Testis (tissue), 3 donors: ENCODE measurements around the gene KLF1. TPM values are rescaled to one million over a fixed set of nuclear protein-coding genes. Genes with fewer than 3 reads are reported as not detected.
A peak's percentile ranks its signal among the peaks of the same experiment; 100 is the strongest.

Source experiments
- DNase-seq: peaks from one replicate; pipeline ENCODE4 v3.0.0-alpha.2; 2019
- H3K27ac ChIP-seq, 2 donors: fragments of 200-600 bp; sonication (generic); one replicate each; pipeline ENCODE4 v1.5.1; 2019
- H3K27me3 ChIP-seq: fragments of 200-600 bp; sonication (generic); one replicate; pipeline ENCODE4 v1.5.1; 2019
- H3K36me3 ChIP-seq: fragments of 200-600 bp; sonication (generic); one replicate; pipeline ENCODE4 v1.5.1; 2017; ENCODE audit warnings: low read depth; ENCODE audit errors: missing control alignments
- H3K4me1 ChIP-seq: fragments of 200-600 bp; sonication (generic); one replicate; pipeline ENCODE4 v1.5.1; 2019
- H3K4me3 ChIP-seq, 2 donors: fragments of 200-600 bp; sonication (generic); one replicate each; pipeline ENCODE4 v1.5.1; 2017 to 2019
- H3K9me3 ChIP-seq: fragments of 200-600 bp; sonication (generic); one replicate; pipeline ENCODE4 v1.5.1; 2017
- POLR2A ChIP-seq: fragments of 450-650 bp; IDR thresholded peaks from one replicate; pipeline ENCODE4 v1.6.1; 2017; ENCODE audit warnings: antibody characterized with exemption, mild to moderate bottlenecking, moderate library complexity
- whole genome bisulfite sequencing, 2 donors: methylation state at CpG; one replicate each; pipeline ENCODE4 v1.1.5; 2018; 5-methylcytosine and 5-hydroxymethylcytosine counted together
- intact Hi-C: fragments of 100-400 bp; cut with DNase I; formaldehyde crosslinking; loops from one replicate; pipeline ENCODE4 v1.15.1; 2023; ENCODE audit warnings: low total_unique reads
- polyA plus RNA-seq: library from polyadenylated mRNA; stranded (reverse); fragments of 350-450 nt; fragmentation: Illumina TruSeq; extraction: RNeasy Lipid Tissue Mini Kit (QIAGEN cat#74804); gene quantifications from one replicate; pipeline ENCODE4 v1.2.3, GENCODE V29; 2014; ENCODE audit warnings: low read depth, low replicate concordance; ENCODE audit not compliant: insufficient read depth
- total RNA-seq, 2 donors: library from RNA; depleted of rRNA; stranded (reverse); fragments of >200 nt; gene quantifications; one replicate each; pipeline ENCODE4 v1.2.3, GENCODE V29; 2016
- TF ChIP-seq, protein P1 (sequence below), 3 experiments: fragments of 450-650 bp in 2 of 3; fragments of 200-600 bp in 1 of 3; sonication (generic) in 1 of 3; IDR thresholded peaks; one replicate each; pipeline ENCODE4 v1.5.1; 2016 to 2019; ENCODE audit warnings: antibody characterized with exemption in 3 of 3, mild to moderate bottlenecking in 2 of 3, moderate library complexity in 1 of 3

KLF1 gene
- total and polyA plus RNA-seq, 3 donors from 2014 or later: 0.24 to 0.31 TPM; not detected in 1

DNA sequence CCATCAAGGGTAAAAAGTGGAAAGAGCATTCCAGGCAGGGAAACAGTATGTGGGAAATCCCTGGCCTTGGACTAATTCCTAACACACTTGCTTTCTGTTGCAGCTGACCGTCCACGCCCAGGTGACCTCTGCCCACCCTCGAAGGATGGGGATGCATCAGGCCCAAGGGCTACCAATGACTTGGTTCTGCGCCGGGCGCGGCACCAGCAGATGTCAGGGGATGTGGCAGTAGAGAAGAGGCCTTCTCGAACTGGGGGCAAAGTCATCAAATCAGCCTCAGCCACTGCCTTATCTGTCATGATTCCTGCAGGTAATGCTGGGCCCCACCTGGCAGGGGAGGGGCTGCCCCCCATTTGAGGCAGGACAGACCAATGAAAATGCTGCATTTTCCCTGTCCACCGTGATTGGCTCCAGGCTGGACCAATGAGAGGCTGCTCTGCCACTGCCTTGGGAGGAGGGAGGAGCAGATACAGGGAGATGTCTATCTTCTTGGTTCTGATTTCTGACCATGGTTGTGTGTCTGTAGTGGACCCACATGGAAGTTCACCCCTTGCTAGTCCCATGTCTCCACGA is 18.4 kb downstream of the KLF1 start:
- H3K4me3 ChIP-seq: no peak overlapping the region
- H3K27ac ChIP-seq: no peak overlapping the region
- no peaks in the 10 kb centered on the region for H3K4me1 ChIP-seq
- H3K36me3 ChIP-seq: no peaks in the 10 kb centered on the region
- TF ChIP-seq, protein P1, sequence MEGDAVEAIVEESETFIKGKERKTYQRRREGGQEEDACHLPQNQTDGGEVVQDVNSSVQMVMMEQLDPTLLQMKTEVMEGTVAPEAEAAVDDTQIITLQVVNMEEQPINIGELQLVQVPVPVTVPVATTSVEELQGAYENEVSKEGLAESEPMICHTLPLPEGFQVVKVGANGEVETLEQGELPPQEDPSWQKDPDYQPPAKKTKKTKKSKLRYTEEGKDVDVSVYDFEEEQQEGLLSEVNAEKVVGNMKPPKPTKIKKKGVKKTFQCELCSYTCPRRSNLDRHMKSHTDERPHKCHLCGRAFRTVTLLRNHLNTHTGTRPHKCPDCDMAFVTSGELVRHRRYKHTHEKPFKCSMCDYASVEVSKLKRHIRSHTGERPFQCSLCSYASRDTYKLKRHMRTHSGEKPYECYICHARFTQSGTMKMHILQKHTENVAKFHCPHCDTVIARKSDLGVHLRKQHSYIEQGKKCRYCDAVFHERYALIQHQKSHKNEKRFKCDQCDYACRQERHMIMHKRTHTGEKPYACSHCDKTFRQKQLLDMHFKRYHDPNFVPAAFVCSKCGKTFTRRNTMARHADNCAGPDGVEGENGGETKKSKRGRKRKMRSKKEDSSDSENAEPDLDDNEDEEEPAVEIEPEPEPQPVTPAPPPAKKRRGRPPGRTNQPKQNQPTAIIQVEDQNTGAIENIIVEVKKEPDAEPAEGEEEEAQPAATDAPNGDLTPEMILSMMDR (IDR thresholded peaks at IDR 0.05): no peak
- intact Hi-C loops: no loop called here
- DNase-seq: peak; percentile 64
- H3K9me3 ChIP-seq: no peaks in the 10 kb centered on the region
- H3K27me3 ChIP-seq: no peaks in the 10 kb centered on the region
- WGBS, 2 donors: 74 to 77% methylated on average over 9 to 10 of the region's 10 CpGs

DNA sequence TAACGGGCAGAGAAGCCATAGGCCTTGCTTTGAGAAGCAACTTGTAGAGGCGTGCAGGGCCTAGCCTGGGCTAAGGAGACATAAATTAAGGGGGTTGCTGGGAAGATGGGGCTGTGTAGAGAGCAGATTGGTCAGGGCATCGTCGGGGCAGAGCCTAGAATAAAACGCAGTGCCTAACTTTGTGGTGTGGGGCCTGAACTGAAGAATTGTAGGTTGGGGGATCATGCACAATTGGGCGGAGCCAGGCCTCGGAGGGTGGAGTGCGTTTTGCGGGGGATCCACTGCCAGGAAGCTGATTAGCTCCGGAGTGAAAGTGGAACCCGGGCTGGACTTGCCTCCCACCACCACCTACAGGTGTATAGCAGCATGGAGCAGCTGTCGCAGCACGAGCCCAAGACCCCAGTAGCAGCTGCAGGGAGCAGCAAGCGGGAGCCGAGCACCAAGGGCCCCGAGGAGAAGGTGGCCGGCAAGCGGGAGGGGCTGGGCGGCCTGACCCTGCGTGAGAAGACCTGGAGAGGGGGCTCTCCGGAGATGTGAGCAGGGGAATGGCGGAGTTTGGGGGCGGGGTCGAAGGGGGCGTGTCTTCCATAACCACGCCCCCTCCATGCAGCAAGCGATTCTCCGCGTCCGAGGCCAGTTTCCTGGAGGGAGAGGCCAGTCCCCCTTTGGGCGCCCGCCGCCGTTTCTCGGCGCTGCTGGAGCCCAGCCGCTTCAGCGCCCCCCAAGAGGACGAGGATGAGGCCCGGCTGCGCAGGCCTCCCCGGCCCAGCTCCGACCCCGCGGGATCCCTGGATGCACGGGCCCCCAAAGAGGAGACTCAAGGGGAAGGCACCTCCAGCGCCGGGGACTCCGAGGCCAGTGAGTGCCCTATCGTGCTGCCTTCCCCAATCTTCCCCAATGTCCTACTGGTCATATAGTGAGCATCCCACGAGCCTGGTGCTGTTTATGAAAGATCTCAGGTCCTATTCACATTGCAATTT is 19.6 kb downstream of the KLF1 start:
- intact Hi-C loops: no loop called here
- 8 to 15% methylated on average over 42 to 48 of the region's 51 CpGs for WGBS, 2 donors
- Histone ChIP-seq H3K4me3 (peak overlapping the region in 1 of 2 donors; percentile 29), H3K27me3 (no peaks in the 10 kb centered on the region), H3K9me3 (no peaks in the 10 kb centered on the region), H3K36me3 (no peaks in the 10 kb centered on the region), H3K27ac (no peak overlapping the region), H3K4me1 (no peaks in the 10 kb centered on the region)
- TF ChIP-seq, protein P1 (IDR thresholded peaks at IDR 0.05): no peak
- no peak for TF ChIP-seq POLR2A
- DNase-seq: peak; percentile 68

DNA sequence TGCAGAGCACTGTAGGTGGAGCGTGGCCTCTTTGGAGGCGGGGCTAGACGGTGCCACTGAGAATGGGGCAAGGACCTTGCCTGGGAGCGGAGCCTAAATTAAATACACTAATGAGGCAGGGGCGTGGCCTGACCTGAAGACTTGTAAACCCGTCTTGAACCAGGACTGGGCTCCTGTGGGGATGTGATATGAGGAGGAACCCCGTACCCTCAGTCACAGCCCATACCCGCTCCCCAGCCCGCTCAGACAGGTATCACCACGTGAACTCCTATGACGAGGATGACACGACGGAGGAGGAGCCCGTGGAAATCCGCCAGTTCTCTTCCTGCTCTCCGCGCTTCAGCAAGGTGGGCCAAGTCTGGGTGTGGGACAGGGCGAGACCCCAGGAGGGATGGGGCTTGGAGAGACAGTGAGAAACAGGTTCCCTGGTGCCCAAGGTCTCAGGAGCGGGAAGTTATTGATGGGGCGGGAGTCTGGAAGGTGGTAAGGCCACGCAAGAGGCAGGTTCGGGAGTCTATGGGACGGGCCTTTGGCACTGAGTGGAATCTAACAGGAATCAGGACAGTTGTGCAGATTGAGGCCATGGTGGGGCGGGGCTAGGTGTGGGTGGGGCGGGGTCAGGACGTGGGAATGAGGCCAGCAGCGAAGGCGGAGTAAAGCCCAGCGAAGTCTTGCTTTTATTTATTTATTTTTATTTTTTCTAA is 20.4 kb downstream of the KLF1 start:
- intact Hi-C loops: no loop called here
- Histone ChIP-seq H3K4me1 (no peaks in the 10 kb centered on the region), H3K27me3 (no peaks in the 10 kb centered on the region), H3K4me3 (no peak overlapping the region), H3K27ac (no peak overlapping the region), H3K36me3 (no peaks in the 10 kb centered on the region), H3K9me3 (no peaks in the 10 kb centered on the region)
- WGBS, 2 donors: 63 to 66% methylated on average over 23 to 29 of the region's 29 CpGs
- TF ChIP-seq, protein P1 (IDR thresholded peaks at IDR 0.05): no peak
- no peak for TF ChIP-seq POLR2A
- DNase-seq: no peak

DNA sequence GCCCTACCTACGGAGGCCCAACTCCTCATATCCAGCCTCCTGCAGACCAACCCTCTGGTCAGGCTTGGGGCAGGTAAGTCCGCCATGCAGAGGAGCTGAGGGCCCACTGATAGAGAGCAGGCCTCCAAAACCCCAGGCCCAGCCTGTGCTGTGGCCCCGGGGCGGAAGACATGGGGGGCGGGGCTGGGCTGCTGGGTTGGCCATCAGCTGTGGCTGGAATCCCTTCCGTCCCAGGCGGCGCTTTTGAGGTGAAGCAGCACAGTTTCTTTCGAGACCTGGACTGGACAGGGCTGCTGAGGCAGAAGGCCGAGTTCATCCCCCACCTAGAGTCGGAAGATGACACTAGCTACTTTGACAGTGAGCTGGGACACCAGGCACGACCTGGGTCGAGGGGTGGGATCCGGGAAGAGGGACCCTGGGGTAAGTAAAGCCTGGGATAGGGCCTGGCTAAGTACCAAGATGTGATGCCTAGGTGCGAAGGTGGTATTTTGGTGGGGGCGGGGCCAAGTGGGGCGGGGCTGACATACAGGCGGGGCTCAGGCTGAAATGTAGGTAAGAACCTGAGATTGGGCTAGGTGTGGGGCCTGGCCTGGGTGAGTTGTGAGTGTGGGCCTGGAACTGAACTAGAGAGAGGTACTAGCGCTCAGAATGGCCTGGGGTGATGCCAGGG is 21.1 kb downstream of the KLF1 start:
- Histone ChIP-seq H3K27ac (no peak overlapping the region), H3K27me3 (no peaks in the 10 kb centered on the region), H3K9me3 (no peaks in the 10 kb centered on the region), H3K36me3 (no peaks in the 10 kb centered on the region), H3K4me3 (no peak overlapping the region), H3K4me1 (no peaks in the 10 kb centered on the region)
- TF ChIP-seq, protein P1 (IDR thresholded peaks at IDR 0.05): no peak
- TF ChIP-seq POLR2A: no peak
- WGBS, 2 donors: 68 to 70% methylated on average over 9 to 19 of the region's 19 CpGs
- intact Hi-C loops: no loop called here
- no peak for DNase-seq
